Memory B cell (primary cell): Measurements from ENCODE around the gene FRMD4B.

Experiments
- ATAC-seq: fragments of 150-1000 bp; cut with Tn5 transposase; 2 replicates; pipeline ENCODE4 v1.10.0; 2021; ENCODE audit warnings: low read depth, mild to moderate bottlenecking, moderate library complexity
- DNase-seq, 2 donors: peaks; one replicate each; pipeline ENCODE4 v3.0.0; 2022; ENCODE audit warnings: low spot score in 2 of 2
- H3K27ac Mint-ChIP-seq: one replicate; pipeline ENCODE4 v1.8.0; 2022; ENCODE audit warnings: mild to moderate bottlenecking, moderate library complexity, mixed read lengths
- H3K27me3 Mint-ChIP-seq: one replicate; pipeline ENCODE4 v1.8.0; 2022; ENCODE audit warnings: mixed read lengths
- H3K36me3 Mint-ChIP-seq: one replicate; pipeline ENCODE4 v1.8.0; 2022; ENCODE audit warnings: mild to moderate bottlenecking, mixed read lengths
- H3K4me1 Mint-ChIP-seq: one replicate; pipeline ENCODE4 v1.8.0; 2022; ENCODE audit warnings: mixed read lengths
- H3K4me3 Mint-ChIP-seq: one replicate; pipeline ENCODE4 v1.8.0; 2022; ENCODE audit warnings: mild to moderate bottlenecking, moderate library complexity, mixed read lengths
- H3K9me3 Mint-ChIP-seq: one replicate; pipeline ENCODE4 v1.8.0; 2022; ENCODE audit warnings: mixed read lengths

FRMD4B gene

GRCh38 chr3:69186575-69187093 lies 199.3 kb downstream of the FRMD4B start:
- Mint-ChIP-seq H3K4me1 (no peaks in the 10 kb centered on the region), H3K4me3 (no peak overlapping the region), H3K9me3 (no peaks in the 10 kb centered on the region), H3K36me3 (no peaks in the 10 kb centered on the region), H3K27ac (no peak overlapping the region), H3K27me3 (peaks cover 1% of the 10 kb centered on the region)
- no peak for DNase-seq
- no peak for ATAC-seq

GRCh38 chr3:69182588-69183316 lies 203.1 kb downstream of the FRMD4B start:
- H3K36me3 Mint-ChIP-seq, result no peaks in the 10 kb centered on the region
- H3K27me3 Mint-ChIP-seq, result peaks cover 2% of the 10 kb centered on the region
- no peak overlapping the region for H3K27ac Mint-ChIP-seq
- no peaks in the 10 kb centered on the region for H3K4me1 Mint-ChIP-seq
- ATAC-seq (no peak), DNase-seq (no peak)
- H3K9me3 Mint-ChIP-seq, result no peaks in the 10 kb centered on the region
- no peak overlapping the region for H3K4me3 Mint-ChIP-seq

- Mint-ChIP-seq H3K27ac (no peak overlapping the region), H3K27me3 (peaks cover 2% of the 10 kb centered on the region), H3K4me3 (no peak overlapping the region), H3K4me1 (no peaks in the 10 kb centered on the region), H3K9me3 (no peaks in the 10 kb centered on the region), H3K36me3 (no peaks in the 10 kb centered on the region)
- DNase-seq (no peak), ATAC-seq (no peak)
These were observed 204.2 kb downstream of the FRMD4B start for GRCh38 chr3:69181592-69182211.

- no peaks in the 10 kb centered on the region for H3K9me3 Mint-ChIP-seq
- no peak overlapping the region for H3K4me3 Mint-ChIP-seq
- no peaks in the 10 kb centered on the region for H3K4me1 Mint-ChIP-seq
- no peak overlapping the region for H3K27ac Mint-ChIP-seq
- H3K36me3 Mint-ChIP-seq, result no peaks in the 10 kb centered on the region
- peaks cover 2% of the 10 kb centered on the region for H3K27me3 Mint-ChIP-seq
- ATAC-seq (no peak), DNase-seq (no peak)
These were observed 204.9 kb downstream of the FRMD4B start for GRCh38 chr3:69180869-69181591.

GRCh38 chr3:69179740-69180372 lies 206.0 kb downstream of the FRMD4B start:
- no peak overlapping the region for H3K4me3 Mint-ChIP-seq
- no peaks in the 10 kb centered on the region for H3K4me1 Mint-ChIP-seq
- DNase-seq (no peak), ATAC-seq (no peak)
- H3K27ac Mint-ChIP-seq, result no peak overlapping the region
- H3K36me3 Mint-ChIP-seq, result no peaks in the 10 kb centered on the region
- peaks cover 2% of the 10 kb centered on the region for H3K27me3 Mint-ChIP-seq
- no peaks in the 10 kb centered on the region for H3K9me3 Mint-ChIP-seq

GRCh38 chr3:69178838-69179739 lies 206.8 kb downstream of the FRMD4B start:
- ATAC-seq, result no peak
- DNase-seq, result no peak
- no peaks in the 10 kb centered on the region for H3K36me3 Mint-ChIP-seq
- H3K4me1 Mint-ChIP-seq, result no peaks in the 10 kb centered on the region
- no peak overlapping the region for H3K27ac Mint-ChIP-seq
- H3K4me3 Mint-ChIP-seq, result no peak overlapping the region
- H3K27me3 Mint-ChIP-seq, result peaks cover 2% of the 10 kb centered on the region
- H3K9me3 Mint-ChIP-seq, result no peaks in the 10 kb centered on the region

- no peak for ATAC-seq
These were observed 207.8 kb downstream of the FRMD4B start for GRCh38 chr3:69178082-69178481.

GRCh38 chr3:69174871-69175737 lies 210.8 kb downstream of the FRMD4B start:
- ATAC-seq, result no peak
- Mint-ChIP-seq H3K4me3 (no peak overlapping the region), H3K9me3 (no peaks in the 10 kb centered on the region), H3K27me3 (peaks cover 6% of the 10 kb centered on the region), H3K27ac (no peak overlapping the region), H3K4me1 (no peaks in the 10 kb centered on the region), H3K36me3 (no peaks in the 10 kb centered on the region)
- no peak for DNase-seq

More at GRCh38 chr3:69178082-69178481, 207.8 kb downstream of the FRMD4B start:
- Mint-ChIP-seq H3K4me1 (no peaks in the 10 kb centered on the region), H3K27ac (no peak overlapping the region), H3K27me3 (peaks cover 2% of the 10 kb centered on the region), H3K4me3 (no peak overlapping the region), H3K9me3 (no peaks in the 10 kb centered on the region), H3K36me3 (no peaks in the 10 kb centered on the region)
- DNase-seq, result no peak

- ATAC-seq (no peak), DNase-seq (no peak)
- Mint-ChIP-seq H3K27me3 (peaks cover 6% of the 10 kb centered on the region), H3K36me3 (no peaks in the 10 kb centered on the region), H3K9me3 (no peaks in the 10 kb centered on the region), H3K4me3 (no peak overlapping the region), H3K27ac (no peak overlapping the region), H3K4me1 (no peaks in the 10 kb centered on the region)
These were observed 211.4 kb downstream of the FRMD4B start for GRCh38 chr3:69174445-69174844.

GRCh38 chr3:69172058-69172457 lies 213.8 kb downstream of the FRMD4B start:
- no peaks in the 10 kb centered on the region for H3K36me3 Mint-ChIP-seq
- H3K4me1 Mint-ChIP-seq, result no peaks in the 10 kb centered on the region
- DNase-seq (no peak), ATAC-seq (no peak)
- H3K4me3 Mint-ChIP-seq, result no peak overlapping the region
- H3K27ac Mint-ChIP-seq, result no peak overlapping the region
- no peaks in the 10 kb centered on the region for H3K9me3 Mint-ChIP-seq
- H3K27me3 Mint-ChIP-seq, result peaks cover 4% of the 10 kb centered on the region

- ATAC-seq (no peak), DNase-seq (no peak)
- Mint-ChIP-seq H3K9me3 (no peaks in the 10 kb centered on the region), H3K27ac (no peak overlapping the region), H3K36me3 (no peaks in the 10 kb centered on the region), H3K4me1 (no peaks in the 10 kb centered on the region), H3K4me3 (no peak overlapping the region), H3K27me3 (peaks cover 2% of the 10 kb centered on the region)
These were observed 219.4 kb downstream of the FRMD4B start for GRCh38 chr3:69166446-69166845.

- Mint-ChIP-seq H3K4me1 (no peaks in the 10 kb centered on the region), H3K4me3 (no peak overlapping the region), H3K27me3 (no peaks in the 10 kb centered on the region), H3K9me3 (no peaks in the 10 kb centered on the region), H3K27ac (no peak overlapping the region), H3K36me3 (no peaks in the 10 kb centered on the region)
- no peak for ATAC-seq
- DNase-seq, result no peak
These were observed 220.1 kb downstream of the FRMD4B start for GRCh38 chr3:69165744-69166143.
